ENCODE results near the gene ADGRV1. TPM values are rescaled to one million over a fixed set of nuclear protein-coding genes. Genes with fewer than 3 reads are reported as not detected.

Gene ADGRV1
- total RNA-seq, 4 donors from 2014 or later, result 0.25 to 0.60 (median 0.56) TPM; not detected in 1

- DNase-seq (ENCODE audit: low spot score), result no peak
- no peak for ATAC-seq (ENCODE audit: low FRiP score)
- TF ChIP-seq, protein P1, sequence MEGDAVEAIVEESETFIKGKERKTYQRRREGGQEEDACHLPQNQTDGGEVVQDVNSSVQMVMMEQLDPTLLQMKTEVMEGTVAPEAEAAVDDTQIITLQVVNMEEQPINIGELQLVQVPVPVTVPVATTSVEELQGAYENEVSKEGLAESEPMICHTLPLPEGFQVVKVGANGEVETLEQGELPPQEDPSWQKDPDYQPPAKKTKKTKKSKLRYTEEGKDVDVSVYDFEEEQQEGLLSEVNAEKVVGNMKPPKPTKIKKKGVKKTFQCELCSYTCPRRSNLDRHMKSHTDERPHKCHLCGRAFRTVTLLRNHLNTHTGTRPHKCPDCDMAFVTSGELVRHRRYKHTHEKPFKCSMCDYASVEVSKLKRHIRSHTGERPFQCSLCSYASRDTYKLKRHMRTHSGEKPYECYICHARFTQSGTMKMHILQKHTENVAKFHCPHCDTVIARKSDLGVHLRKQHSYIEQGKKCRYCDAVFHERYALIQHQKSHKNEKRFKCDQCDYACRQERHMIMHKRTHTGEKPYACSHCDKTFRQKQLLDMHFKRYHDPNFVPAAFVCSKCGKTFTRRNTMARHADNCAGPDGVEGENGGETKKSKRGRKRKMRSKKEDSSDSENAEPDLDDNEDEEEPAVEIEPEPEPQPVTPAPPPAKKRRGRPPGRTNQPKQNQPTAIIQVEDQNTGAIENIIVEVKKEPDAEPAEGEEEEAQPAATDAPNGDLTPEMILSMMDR (IDR thresholded peaks at IDR 0.05), result no peak
These were observed 15.6 kb upstream of the ADGRV1 start for GRCh38 chr5:90542827-90543519.

- ATAC-seq (ENCODE audit: low FRiP score), result no peak
- no peak for DNase-seq (ENCODE audit: low spot score)
- TF ChIP-seq, protein P1 (IDR thresholded peaks at IDR 0.05), result no peak
These were observed 13.1 kb upstream of the ADGRV1 start for GRCh38 chr5:90545511-90545910.

DNA sequence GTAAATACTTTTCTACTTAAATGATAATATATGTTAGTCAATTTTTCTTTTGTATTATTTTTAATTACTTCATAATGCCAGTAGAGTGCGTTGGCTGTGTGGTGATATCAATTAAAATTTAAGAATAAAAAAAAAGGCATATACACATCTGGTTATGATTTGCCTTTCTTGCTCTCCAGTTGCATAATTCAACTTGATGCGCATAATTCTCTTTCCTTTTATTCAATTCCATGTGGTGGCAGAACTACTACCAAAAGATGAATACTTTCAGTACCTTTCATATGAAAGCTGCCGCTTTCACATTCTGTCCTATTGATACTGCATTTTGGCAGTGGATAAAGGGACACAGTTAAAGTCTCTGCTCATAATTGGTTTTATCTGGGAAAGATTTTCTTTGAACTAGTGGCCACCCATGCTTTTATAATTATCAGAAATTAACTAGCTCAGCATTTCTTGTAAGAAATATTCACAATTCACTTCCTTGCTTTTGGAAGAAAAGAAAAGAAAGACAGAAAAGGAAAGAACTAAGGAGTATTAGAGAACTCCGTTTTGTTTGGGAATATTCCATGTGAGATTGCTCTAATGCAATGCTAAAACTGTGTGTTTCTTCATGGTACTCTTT is 12.3 kb upstream of the ADGRV1 start:
- no peak for DNase-seq (ENCODE audit: low spot score)
- ATAC-seq (ENCODE audit: low FRiP score), result no peak
- TF ChIP-seq, protein P1 (IDR thresholded peaks at IDR 0.05), result no peak

DNA sequence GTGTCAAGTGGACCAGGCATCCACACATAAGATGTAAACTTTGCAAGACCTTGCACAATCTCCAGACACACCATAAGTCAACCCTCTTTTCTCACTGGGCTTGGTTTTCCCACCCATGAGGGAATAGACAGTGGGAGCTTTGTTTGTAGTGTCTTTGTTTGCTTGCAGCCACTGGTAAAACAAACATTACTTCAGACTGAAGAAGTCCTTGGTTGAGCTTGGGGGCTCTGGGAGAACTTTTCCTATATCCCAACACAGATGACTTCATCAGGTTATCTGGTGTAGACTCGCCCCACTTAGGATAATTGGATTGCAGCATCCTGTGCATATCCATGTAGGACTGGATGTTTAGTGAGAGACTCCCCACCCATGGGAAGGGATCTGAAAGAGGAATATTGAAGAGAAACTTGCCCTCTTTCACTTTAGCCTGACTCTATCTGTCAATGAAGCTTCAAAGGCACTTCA is 11.5 kb upstream of the ADGRV1 start:
- DNase-seq (ENCODE audit: low spot score) (no peak), ATAC-seq (ENCODE audit: low FRiP score) (no peak)
- TF ChIP-seq, protein P1 (IDR thresholded peaks at IDR 0.05), result no peak

DNA sequence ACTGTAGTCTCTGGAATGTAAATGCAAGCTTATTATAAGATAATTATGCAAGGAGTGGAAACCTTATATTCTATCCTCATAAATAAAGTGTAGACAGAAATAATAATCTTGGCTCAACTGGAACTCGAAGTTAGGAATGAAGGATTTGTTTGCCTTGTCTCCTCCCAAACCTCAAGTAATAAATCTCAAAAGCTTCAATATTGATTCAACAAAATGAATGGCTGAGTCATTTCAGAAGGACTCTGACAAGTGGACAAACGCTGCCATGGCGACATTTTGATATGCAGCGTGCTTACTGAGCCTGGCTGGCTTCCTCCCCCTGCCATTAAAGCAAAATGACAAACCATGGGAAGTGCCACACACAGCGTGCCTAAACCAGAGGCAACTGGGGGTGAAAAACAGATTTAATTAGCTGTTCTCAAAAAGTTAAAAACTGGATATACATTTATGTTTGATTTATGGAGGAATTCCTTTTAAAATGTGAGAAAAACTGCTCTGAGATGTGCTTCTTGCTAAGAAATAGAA is 10.5 kb upstream of the ADGRV1 start:
- ATAC-seq (ENCODE audit: low FRiP score) (no peak), DNase-seq (ENCODE audit: low spot score) (no peak)
- TF ChIP-seq, protein P1 (IDR thresholded peaks at IDR 0.05), result no peak

GRCh38 chr5:90549223-90549622 is 9.4 kb upstream of the ADGRV1 start:
- ATAC-seq (ENCODE audit: low FRiP score) (no peak), DNase-seq (ENCODE audit: low spot score) (no peak)
- TF ChIP-seq, protein P1 (IDR thresholded peaks at IDR 0.05), result no peak

All from omental fat pad (tissue), 4 donors.